Smooth muscle cell (in vitro differentiated cells): ENCODE data around the gene ZNF691. TPM values are rescaled to one million over a fixed set of nuclear protein-coding genes. Genes with fewer than 3 reads are reported as not detected.

Experiments
- DNase-seq: peaks from one replicate; lab custom pipeline; 2025; ENCODE audit not compliant: unreplicated experiment; lab: John Stamatoyannopoulos, UW
- H2AFZ ChIP-seq: fragments of 200-600 bp; sonication (generic); 2 replicates; pipeline ENCODE4 v1.6.0; 2016; ENCODE audit warnings: antibody characterized with exemption, low read depth, mild to moderate bottlenecking
- H3F3A ChIP-seq: fragments of 200-600 bp; sonication (generic); 2 replicates; pipeline ENCODE4 v1.6.0; 2017; ENCODE audit warnings: antibody characterized with exemption, low read depth
- H3K27ac ChIP-seq: fragments of 200-600 bp; sonication (generic); 2 replicates; pipeline ENCODE4 v1.5.1; 2016; ENCODE audit warnings: low read depth, mild to moderate bottlenecking
- H3K27me3 ChIP-seq: fragments of 200-600 bp; sonication (generic); 2 replicates; pipeline ENCODE4 v1.6.1; 2016; ENCODE audit warnings: low read depth, mild to moderate bottlenecking
- H3K36me3 ChIP-seq: fragments of 200-600 bp; sonication (generic); 2 replicates; pipeline ENCODE4 v1.5.1; 2016; ENCODE audit warnings: low read depth
- H3K4me1 ChIP-seq: fragments of 200-600 bp; sonication (generic); 2 replicates; pipeline ENCODE4 v1.5.1; 2016; ENCODE audit warnings: low read depth
- H3K4me2 ChIP-seq: fragments of 200-600 bp; sonication (generic); 2 replicates; pipeline ENCODE4 v1.6.0; 2016; ENCODE audit warnings: mild to moderate bottlenecking
- H3K4me3 ChIP-seq: fragments of 200-600 bp; sonication (generic); 2 replicates; pipeline ENCODE4 v1.5.1; 2016; ENCODE audit warnings: mild to moderate bottlenecking
- H3K79me2 ChIP-seq: fragments of 200-600 bp; sonication (generic); 2 replicates; pipeline ENCODE4 v1.6.0; 2016; ENCODE audit warnings: low read depth, mild to moderate bottlenecking
- H3K9ac ChIP-seq: fragments of 200-600 bp; sonication (generic); 2 replicates; pipeline ENCODE4 v1.6.0; 2016; ENCODE audit warnings: low read depth
- H3K9me3 ChIP-seq: fragments of 200-600 bp; sonication (generic); replicated peaks from 2 replicates; pipeline ENCODE4 v1.5.1; 2016; ENCODE audit warnings: low read depth
- H4K20me1 ChIP-seq: fragments of 200-600 bp; sonication (generic); 2 replicates; pipeline ENCODE4 v1.6.0; 2016; ENCODE audit warnings: low read depth
- WGBS: methylation state at CpG from one replicate; pipeline ENCODE4 v1.1.7; 2016; ENCODE audit warnings: low lambda C conversion rate; 5-methylcytosine and 5-hydroxymethylcytosine counted together
- polyA plus RNA-seq: library from polyadenylated mRNA; unstranded; fragments of >200 nt; fragmentation: Nextera tagmentation; extraction: Ambion mirVana; gene quantifications from 2 replicates; pipeline ENCODE4 v1.2.1, GENCODE V29; 2016
- total RNA-seq: library from RNA; depleted of rRNA; stranded (reverse); fragments of >200 nt; gene quantifications from 2 replicates; pipeline ENCODE4 v1.2.3, GENCODE V29; 2014
- TF ChIP-seq, protein P1 (sequence below): fragments of 200-600 bp; sonication (generic); IDR thresholded peaks from 2 replicates; pipeline ENCODE4 v1.5.1; 2017; ENCODE audit warnings: borderline replicate concordance, mild to moderate bottlenecking, antibody characterized with exemption; ENCODE audit not compliant: insufficient read depth, poor library complexity, severe bottlenecking

Gene ZNF691
- total and polyA plus RNA-seq, 2 experiments from 2014 or later = 4.2 to 4.8 TPM

DNA sequence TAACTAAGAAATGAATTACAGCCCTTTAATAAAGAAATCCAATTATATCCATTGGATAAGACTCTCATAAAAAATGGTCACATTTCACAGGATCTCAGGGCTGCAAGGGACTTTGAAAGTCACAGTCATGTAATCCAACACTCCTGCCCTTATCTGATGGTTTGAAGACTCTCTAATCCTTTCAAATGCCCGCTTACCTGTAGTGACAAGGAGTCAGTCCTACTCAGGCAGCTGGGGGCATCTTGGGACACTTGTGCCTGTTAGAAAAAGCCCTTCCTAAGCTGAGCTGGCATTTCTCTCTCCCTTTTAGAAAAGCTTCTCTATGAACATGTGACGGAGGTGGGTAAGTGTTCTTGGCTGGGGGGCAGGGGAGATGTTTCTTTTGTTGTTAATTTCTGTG is 11.0 kb upstream of the ZNF691 start:
- WGBS = 91% methylated on average over 2 of the region's 2 CpGs
- TF ChIP-seq, protein P1, sequence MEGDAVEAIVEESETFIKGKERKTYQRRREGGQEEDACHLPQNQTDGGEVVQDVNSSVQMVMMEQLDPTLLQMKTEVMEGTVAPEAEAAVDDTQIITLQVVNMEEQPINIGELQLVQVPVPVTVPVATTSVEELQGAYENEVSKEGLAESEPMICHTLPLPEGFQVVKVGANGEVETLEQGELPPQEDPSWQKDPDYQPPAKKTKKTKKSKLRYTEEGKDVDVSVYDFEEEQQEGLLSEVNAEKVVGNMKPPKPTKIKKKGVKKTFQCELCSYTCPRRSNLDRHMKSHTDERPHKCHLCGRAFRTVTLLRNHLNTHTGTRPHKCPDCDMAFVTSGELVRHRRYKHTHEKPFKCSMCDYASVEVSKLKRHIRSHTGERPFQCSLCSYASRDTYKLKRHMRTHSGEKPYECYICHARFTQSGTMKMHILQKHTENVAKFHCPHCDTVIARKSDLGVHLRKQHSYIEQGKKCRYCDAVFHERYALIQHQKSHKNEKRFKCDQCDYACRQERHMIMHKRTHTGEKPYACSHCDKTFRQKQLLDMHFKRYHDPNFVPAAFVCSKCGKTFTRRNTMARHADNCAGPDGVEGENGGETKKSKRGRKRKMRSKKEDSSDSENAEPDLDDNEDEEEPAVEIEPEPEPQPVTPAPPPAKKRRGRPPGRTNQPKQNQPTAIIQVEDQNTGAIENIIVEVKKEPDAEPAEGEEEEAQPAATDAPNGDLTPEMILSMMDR = no peak
- Histone ChIP-seq H3K27me3 (no peaks in the 10 kb centered on the region), H3K79me2 (no peaks in the 10 kb centered on the region), H3K4me3 (no peak overlapping the region), H3K27ac (no peak overlapping the region), H4K20me1 (no peaks in the 10 kb centered on the region), H3K36me3 (no peaks in the 10 kb centered on the region), H3F3A (no peaks in the 10 kb centered on the region), H3K9me3 (no peaks in the 10 kb centered on the region), H3K4me1 (no peaks in the 10 kb centered on the region), H2AFZ (no peak overlapping the region), H3K9ac (no peak overlapping the region), H3K4me2 (no peak overlapping the region)
- no peak for DNase-seq

DNA sequence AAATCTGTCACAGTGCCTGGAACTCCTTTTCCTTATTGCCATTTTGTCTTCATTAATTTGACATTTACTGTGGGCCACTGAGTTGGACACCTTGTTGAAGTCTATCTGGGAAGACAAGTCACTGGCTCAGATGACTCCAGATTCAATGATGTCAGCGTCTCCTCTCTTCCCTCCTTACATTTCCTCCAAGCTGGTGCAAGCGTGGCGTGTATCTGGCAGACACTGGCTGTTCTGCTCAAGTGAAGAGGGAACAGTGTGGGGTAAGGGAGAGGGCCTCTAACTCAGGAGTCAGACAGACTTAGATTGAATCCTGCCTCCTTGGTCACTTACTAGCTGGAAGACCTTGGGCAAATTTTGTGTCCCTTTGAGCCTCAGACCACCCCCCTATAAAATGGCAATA is 8.7 kb upstream of the ZNF691 start:
- WGBS = 65% methylated on average over 3 of the region's 3 CpGs
- no peaks in the 10 kb centered on the region for H3K27me3 ChIP-seq
- no peak overlapping the region for H3K4me2 ChIP-seq
- H3K9me3 ChIP-seq = no peaks in the 10 kb centered on the region
- H2AFZ ChIP-seq = no peak overlapping the region
- no peaks in the 10 kb centered on the region for H3K79me2 ChIP-seq
- no peak for DNase-seq
- no peaks in the 10 kb centered on the region for H3F3A ChIP-seq
- H3K27ac ChIP-seq = no peak overlapping the region
- H3K36me3 ChIP-seq = no peaks in the 10 kb centered on the region
- TF ChIP-seq, protein P1 = no peak
- H3K4me1 ChIP-seq = no peaks in the 10 kb centered on the region
- no peak overlapping the region for H3K9ac ChIP-seq
- H3K4me3 ChIP-seq = no peak overlapping the region
- no peaks in the 10 kb centered on the region for H4K20me1 ChIP-seq

DNA sequence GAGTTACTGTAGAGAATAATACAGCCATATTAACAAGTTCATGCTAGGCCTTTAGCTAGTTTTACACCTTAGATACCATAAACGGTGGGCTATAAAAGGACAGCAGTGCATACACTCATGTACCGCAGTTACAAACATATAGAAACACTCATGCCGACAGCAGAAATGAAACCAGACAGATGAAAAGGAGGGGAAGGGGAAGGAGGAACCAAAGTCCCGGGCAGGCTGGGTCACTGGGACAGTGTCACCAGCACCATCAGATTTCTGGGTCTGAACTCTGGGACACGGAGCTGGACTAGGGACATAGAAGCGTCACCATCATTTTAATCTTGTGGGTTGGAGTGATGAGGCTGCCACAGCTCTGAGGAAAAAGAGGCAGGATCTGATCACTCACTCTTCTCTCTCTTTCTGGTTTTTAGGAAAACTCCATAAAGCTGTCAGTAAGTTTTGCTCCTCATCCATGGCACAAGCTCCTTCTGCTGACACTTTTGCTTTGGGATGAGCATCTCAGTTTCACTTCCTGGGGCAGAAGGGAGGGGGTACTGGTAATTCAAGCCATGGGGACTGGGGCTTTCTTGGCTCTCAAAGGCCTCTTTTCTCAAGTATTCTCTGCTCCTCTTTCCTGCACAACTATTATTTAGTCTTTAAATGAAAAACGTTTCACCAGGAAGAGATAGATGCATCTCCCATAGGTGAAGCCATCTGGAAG is 7.8 kb upstream of the ZNF691 start:
- no peak overlapping the region for H3K27ac ChIP-seq
- H3F3A ChIP-seq = no peaks in the 10 kb centered on the region
- H3K9ac ChIP-seq = no peak overlapping the region
- H3K4me3 ChIP-seq = no peak overlapping the region
- H3K9me3 ChIP-seq = no peaks in the 10 kb centered on the region
- no peaks in the 10 kb centered on the region for H3K79me2 ChIP-seq
- H3K27me3 ChIP-seq = no peaks in the 10 kb centered on the region
- H3K4me1 ChIP-seq = no peaks in the 10 kb centered on the region
- TF ChIP-seq, protein P1 = no peak
- DNase-seq = no peak
- 93% methylated on average over 7 of the region's 7 CpGs for WGBS
- no peak overlapping the region for H3K4me2 ChIP-seq
- H3K36me3 ChIP-seq = no peaks in the 10 kb centered on the region
- no peak overlapping the region for H2AFZ ChIP-seq
- H4K20me1 ChIP-seq = no peaks in the 10 kb centered on the region

DNA sequence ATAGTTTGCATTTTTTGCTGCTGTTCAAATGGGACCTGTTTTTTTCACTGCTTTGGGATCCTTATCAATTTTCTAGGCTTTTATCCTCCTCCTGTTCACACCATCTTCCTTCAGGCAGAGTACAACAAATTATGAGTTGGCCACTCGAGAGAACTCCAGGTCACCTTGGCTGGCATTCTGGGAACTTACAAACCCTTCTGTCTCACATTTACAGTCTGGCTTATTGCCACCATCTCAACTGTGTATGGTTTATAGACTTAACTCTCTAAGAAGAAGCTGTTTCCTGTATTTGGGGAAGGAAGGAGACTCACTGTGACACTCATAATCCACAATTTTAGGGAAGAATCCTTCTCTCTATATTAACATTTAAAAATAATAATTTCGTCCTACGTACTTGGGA is 5.4 kb upstream of the ZNF691 start:
- no peaks in the 10 kb centered on the region for H3K27me3 ChIP-seq
- H3K4me2 ChIP-seq = no peak overlapping the region
- H3K9ac ChIP-seq = no peak overlapping the region
- 91% methylated on average over 3 of the region's 3 CpGs for WGBS
- H3K79me2 ChIP-seq = no peaks in the 10 kb centered on the region
- peaks cover 4% of the 10 kb centered on the region for H3K4me1 ChIP-seq
- no peaks in the 10 kb centered on the region for H3F3A ChIP-seq
- no peak for DNase-seq
- TF ChIP-seq, protein P1 = no peak
- H2AFZ ChIP-seq = no peak overlapping the region
- H3K4me3 ChIP-seq = no peak overlapping the region
- H3K9me3 ChIP-seq = no peaks in the 10 kb centered on the region
- no peak overlapping the region for H3K27ac ChIP-seq
- no peaks in the 10 kb centered on the region for H3K36me3 ChIP-seq
- no peaks in the 10 kb centered on the region for H4K20me1 ChIP-seq
